Retinal pigment epithelial cell (primary cell): ENCODE results near the gene SDCCAG8.

Source experiments
- DNase-seq: peaks from one replicate; pipeline ENCODE4 v3.0.0-alpha.2; 2010; ENCODE audit warnings: low read depth
- H3K4me3 ChIP-seq: 2 replicates; pipeline ENCODE4 v1.5.1; 2011; ENCODE audit warnings: mild to moderate bottlenecking, low read length, control low read depth, moderate library complexity
- TF ChIP-seq, protein P1 (sequence below): conservative IDR thresholded peaks from 2 replicates; pipeline ENCODE4 v1.5.1; 2011; ENCODE audit warnings: low read depth, low read length, control low read depth, inconsistent platforms

SDCCAG8 gene

GRCh38 chr1:243508303-243508713, 252.5 kb downstream of the SDCCAG8 start:
- TF ChIP-seq, protein P1, sequence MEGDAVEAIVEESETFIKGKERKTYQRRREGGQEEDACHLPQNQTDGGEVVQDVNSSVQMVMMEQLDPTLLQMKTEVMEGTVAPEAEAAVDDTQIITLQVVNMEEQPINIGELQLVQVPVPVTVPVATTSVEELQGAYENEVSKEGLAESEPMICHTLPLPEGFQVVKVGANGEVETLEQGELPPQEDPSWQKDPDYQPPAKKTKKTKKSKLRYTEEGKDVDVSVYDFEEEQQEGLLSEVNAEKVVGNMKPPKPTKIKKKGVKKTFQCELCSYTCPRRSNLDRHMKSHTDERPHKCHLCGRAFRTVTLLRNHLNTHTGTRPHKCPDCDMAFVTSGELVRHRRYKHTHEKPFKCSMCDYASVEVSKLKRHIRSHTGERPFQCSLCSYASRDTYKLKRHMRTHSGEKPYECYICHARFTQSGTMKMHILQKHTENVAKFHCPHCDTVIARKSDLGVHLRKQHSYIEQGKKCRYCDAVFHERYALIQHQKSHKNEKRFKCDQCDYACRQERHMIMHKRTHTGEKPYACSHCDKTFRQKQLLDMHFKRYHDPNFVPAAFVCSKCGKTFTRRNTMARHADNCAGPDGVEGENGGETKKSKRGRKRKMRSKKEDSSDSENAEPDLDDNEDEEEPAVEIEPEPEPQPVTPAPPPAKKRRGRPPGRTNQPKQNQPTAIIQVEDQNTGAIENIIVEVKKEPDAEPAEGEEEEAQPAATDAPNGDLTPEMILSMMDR: no peak

DNA sequence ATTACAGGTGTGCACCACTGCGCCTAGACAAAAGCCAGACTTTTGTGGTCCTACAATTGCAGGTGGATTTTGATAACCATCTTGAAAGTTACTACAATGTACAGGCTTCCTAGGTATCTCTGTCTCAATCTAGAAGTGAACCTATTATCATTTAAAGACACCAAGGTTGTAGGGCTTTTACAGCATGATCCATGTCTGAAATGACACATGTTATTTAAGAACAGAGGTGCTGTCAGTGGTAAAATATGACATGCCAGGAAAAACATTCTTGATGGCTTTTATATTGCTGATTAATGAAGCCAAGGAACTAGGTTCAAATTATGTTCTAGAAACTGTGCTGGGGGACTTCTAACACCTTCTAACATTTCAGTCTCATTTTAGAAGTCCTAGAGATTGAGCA, 253.1 kb downstream of the SDCCAG8 start:
- TF ChIP-seq, protein P1: no peak
- no peak overlapping the region for H3K4me3 ChIP-seq
- no peak for DNase-seq

More at GRCh38 chr1:243508303-243508713, 252.5 kb downstream of the SDCCAG8 start:
- DNase-seq: no peak
- no peak overlapping the region for H3K4me3 ChIP-seq

- TF ChIP-seq, protein P1: no peak
- no peak for DNase-seq
- H3K4me3 ChIP-seq: no peak overlapping the region
Measured at GRCh38 chr1:243510928-243511327, 255.1 kb downstream of the SDCCAG8 start.

- TF ChIP-seq, protein P1: no peak
- DNase-seq: no peak
- no peak overlapping the region for H3K4me3 ChIP-seq
Measured at GRCh38 chr1:243513726-243514491, 258.1 kb downstream of the SDCCAG8 start.

- H3K4me3 ChIP-seq: no peak overlapping the region
- no peak for DNase-seq
- TF ChIP-seq, protein P1: no peak
Measured at GRCh38 chr1:243514927-243515326, 259.1 kb downstream of the SDCCAG8 start.

DNA sequence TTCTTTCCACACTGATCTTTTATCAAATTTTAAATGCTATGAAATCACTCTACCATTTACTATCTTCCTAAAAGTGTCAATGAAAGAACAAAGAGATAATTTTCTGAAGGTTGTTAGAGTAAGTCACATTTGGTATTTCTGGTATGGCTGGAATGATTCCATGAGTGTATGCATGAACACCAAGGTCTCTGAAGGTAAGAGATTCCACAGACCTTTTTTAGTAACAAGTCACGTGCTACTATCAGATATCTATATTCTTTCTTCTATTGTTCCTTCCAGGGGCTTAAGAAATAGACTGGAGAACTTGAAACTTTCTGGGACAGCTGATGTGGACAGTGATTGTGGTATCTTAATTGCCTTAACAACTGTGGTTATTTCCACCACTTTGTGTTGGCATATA, 265.0 kb downstream of the SDCCAG8 start:
- TF ChIP-seq, protein P1: no peak
- no peak for DNase-seq
- H3K4me3 ChIP-seq: no peak overlapping the region

- no peak for DNase-seq
- H3K4me3 ChIP-seq: no peak overlapping the region
- TF ChIP-seq, protein P1: no peak
Measured at GRCh38 chr1:243523766-243524165, 267.9 kb downstream of the SDCCAG8 start.
